ENCODE data around the gene PREX1. TPM values are rescaled to one million over a fixed set of nuclear protein-coding genes. Genes with fewer than 3 reads are reported as not detected.
"Not testable (repeated sequence)": the region's sequence is repeated elsewhere in the genome, so short reads cannot be mapped to it uniquely, and the experiment has no call there.

Gene PREX1
- polyA plus RNA-seq, 4 donors: 14.1 to 16.7 (median 15.3) TPM

- no peak for DNase-seq (ENCODE audit: low read depth in 4 of 4, low spot score in 3 of 4)
Measured at GRCh38 chr20:48812600-48813445, 15.0 kb downstream of the PREX1 start.

GRCh38 chr20:48812114-48812513, 15.7 kb downstream of the PREX1 start:
- not testable (repeated sequence) for DNase-seq (ENCODE audit: low read depth in 4 of 4, low spot score in 3 of 4)

- DNase-seq (ENCODE audit: low read depth in 4 of 4, low spot score in 3 of 4): no peak
Measured at GRCh38 chr20:48809673-48810072, 18.1 kb downstream of the PREX1 start.

GRCh38 chr20:48808382-48809034, 19.3 kb downstream of the PREX1 start:
- no peak for DNase-seq (ENCODE audit: low read depth in 4 of 4, low spot score in 3 of 4)

GRCh38 chr20:48807586-48808381, 20.0 kb downstream of the PREX1 start:
- no peak for DNase-seq (ENCODE audit: low read depth in 4 of 4, low spot score in 3 of 4)

- DNase-seq (ENCODE audit: low read depth in 4 of 4, low spot score in 3 of 4): no peak
Measured at GRCh38 chr20:48807051-48807450, 20.7 kb downstream of the PREX1 start.

- no peak for DNase-seq (ENCODE audit: low read depth in 4 of 4, low spot score in 3 of 4)
Measured at GRCh38 chr20:48805716-48806115, 22.1 kb downstream of the PREX1 start.

GRCh38 chr20:48805286-48805685, 22.5 kb downstream of the PREX1 start:
- DNase-seq (ENCODE audit: low read depth in 4 of 4, low spot score in 3 of 4): no peak

- no peak for DNase-seq (ENCODE audit: low read depth in 4 of 4, low spot score in 3 of 4)
Measured at GRCh38 chr20:48804300-48804980, 23.4 kb downstream of the PREX1 start.

GRCh38 chr20:48803176-48804053, 24.4 kb downstream of the PREX1 start:
- DNase-seq (ENCODE audit: low read depth in 4 of 4, low spot score in 3 of 4): no peak

- no peak for DNase-seq (ENCODE audit: low read depth in 4 of 4, low spot score in 3 of 4)
Measured at GRCh38 chr20:48802647-48803046, 25.2 kb downstream of the PREX1 start.

- DNase-seq (ENCODE audit: low read depth in 4 of 4, low spot score in 3 of 4): no peak
Measured at GRCh38 chr20:48802216-48802615, 25.6 kb downstream of the PREX1 start.

- no peak for DNase-seq (ENCODE audit: low read depth in 4 of 4, low spot score in 3 of 4)
Measured at GRCh38 chr20:48801197-48801596, 26.6 kb downstream of the PREX1 start.

- no peak for DNase-seq (ENCODE audit: low read depth in 4 of 4, low spot score in 3 of 4)
Measured at GRCh38 chr20:48800177-48800576, 27.6 kb downstream of the PREX1 start.

- DNase-seq (ENCODE audit: low read depth in 4 of 4, low spot score in 3 of 4): no peak
Measured at GRCh38 chr20:48799328-48800105, 28.3 kb downstream of the PREX1 start.

- DNase-seq (ENCODE audit: low read depth in 4 of 4, low spot score in 3 of 4): no peak
Measured at GRCh38 chr20:48797850-48798747, 29.7 kb downstream of the PREX1 start.

- DNase-seq (ENCODE audit: low read depth in 4 of 4, low spot score in 3 of 4): no peak
Measured at GRCh38 chr20:48797275-48797825, 30.4 kb downstream of the PREX1 start.

- no peak for DNase-seq (ENCODE audit: low read depth in 4 of 4, low spot score in 3 of 4)
Measured at GRCh38 chr20:48795732-48796131, 32.1 kb downstream of the PREX1 start.

Data from right renal pelvis (tissue), 4 donors.